ENCODE results near the gene POLDIP2.

POLDIP2 gene

GRCh38 chr17:28357061-28357900 is at the start of gene POLDIP2:
Gene POLDIP2 (minus strand): TSS chr17:28357527. CDS start chr17:28357448, 79 bp downstream.
- DNase-seq: peak; percentile 95 to 97

- no peak for DNase-seq
These were observed 49.1 kb upstream of the POLDIP2 start for GRCh38 chr17:28406473-28406814.

GRCh38 chr17:28405632-28406472 is 48.5 kb upstream of the POLDIP2 start, which contains the start of gene SLC46A1:
Gene SLC46A1 (minus strand): TSS chr17:28406212. CDS start chr17:28406114, 98 bp downstream.
- DNase-seq: peak; percentile 77 to 81

- DNase-seq: no peak
These were observed 47.7 kb upstream of the POLDIP2 start for GRCh38 chr17:28404812-28405570.

- no peak for DNase-seq
These were observed 47.1 kb upstream of the POLDIP2 start for GRCh38 chr17:28404461-28404811.

- DNase-seq: no peak
These were observed 46.7 kb upstream of the POLDIP2 start for GRCh38 chr17:28404007-28404406.

- no peak for DNase-seq
These were observed 45.5 kb upstream of the POLDIP2 start for GRCh38 chr17:28402844-28403243.

- no peak for DNase-seq
These were observed 44.9 kb upstream of the POLDIP2 start for GRCh38 chr17:28402224-28402630.

- DNase-seq: no peak
These were observed 42.5 kb upstream of the POLDIP2 start for GRCh38 chr17:28399808-28400207.

GRCh38 chr17:28398280-28398981 is 41.1 kb upstream of the POLDIP2 start:
- DNase-seq: no peak

GRCh38 chr17:28397687-28398279 is 40.5 kb upstream of the POLDIP2 start:
- DNase-seq: no peak

- no peak for DNase-seq
These were observed 39.9 kb upstream of the POLDIP2 start for GRCh38 chr17:28397275-28397674.

GRCh38 chr17:28396635-28397239 is 39.4 kb upstream of the POLDIP2 start:
- no peak for DNase-seq

- no peak for DNase-seq
These were observed 38.6 kb upstream of the POLDIP2 start for GRCh38 chr17:28395968-28396367.

- DNase-seq: no peak
These were observed 38.1 kb upstream of the POLDIP2 start for GRCh38 chr17:28395426-28395825.

GRCh38 chr17:28394337-28395116 is 37.2 kb upstream of the POLDIP2 start:
- no peak for DNase-seq

- no peak for DNase-seq
These were observed 35.2 kb upstream of the POLDIP2 start for GRCh38 chr17:28392491-28392890.

- DNase-seq: no peak
These were observed 34.1 kb upstream of the POLDIP2 start for GRCh38 chr17:28391401-28391800.

- no peak for DNase-seq
These were observed 33.7 kb upstream of the POLDIP2 start for GRCh38 chr17:28390984-28391383.

- no peak for DNase-seq
These were observed 33.2 kb upstream of the POLDIP2 start for GRCh38 chr17:28390563-28390962.

- DNase-seq: no peak
These were observed 32.8 kb upstream of the POLDIP2 start for GRCh38 chr17:28390141-28390540.

Data from activated T-cell treated with anti-CD3 and anti-CD28 coated beads, Interleukin-2, amount 50 U/mL, for 48 hours (primary cell).